HG02588 (cell line): ENCODE measurements around the gene LRRC8C.

Experiments
- ATAC-seq: cut with Tn5 transposase; IDR thresholded peaks from one replicate; pipeline ENCODE4 v1.9.1; 2021; ENCODE audit warnings: mild to moderate bottlenecking, moderate library complexity; ENCODE audit not compliant: unreplicated experiment

The LRRC8C gene

DNA sequence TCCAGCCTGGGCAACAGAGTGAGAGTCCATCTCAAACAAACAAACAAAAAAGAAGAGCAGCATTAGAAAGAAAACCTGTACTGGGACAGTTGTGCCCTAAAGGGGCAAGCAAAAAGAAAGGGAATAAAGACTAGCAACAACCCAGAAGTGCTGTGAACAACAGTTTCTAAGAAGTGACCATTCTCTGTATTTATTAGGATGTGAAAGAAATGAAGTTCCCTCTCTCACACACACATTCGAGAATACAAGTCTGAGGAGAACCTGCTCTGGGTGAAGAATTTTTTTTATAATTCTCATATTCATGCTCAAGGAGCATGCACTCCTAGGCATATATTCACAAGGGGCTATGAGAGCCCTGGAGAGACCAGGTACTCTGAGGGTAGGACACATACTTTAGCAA, 128.4 kb downstream of the LRRC8C start:
- ATAC-seq = no peak

DNA sequence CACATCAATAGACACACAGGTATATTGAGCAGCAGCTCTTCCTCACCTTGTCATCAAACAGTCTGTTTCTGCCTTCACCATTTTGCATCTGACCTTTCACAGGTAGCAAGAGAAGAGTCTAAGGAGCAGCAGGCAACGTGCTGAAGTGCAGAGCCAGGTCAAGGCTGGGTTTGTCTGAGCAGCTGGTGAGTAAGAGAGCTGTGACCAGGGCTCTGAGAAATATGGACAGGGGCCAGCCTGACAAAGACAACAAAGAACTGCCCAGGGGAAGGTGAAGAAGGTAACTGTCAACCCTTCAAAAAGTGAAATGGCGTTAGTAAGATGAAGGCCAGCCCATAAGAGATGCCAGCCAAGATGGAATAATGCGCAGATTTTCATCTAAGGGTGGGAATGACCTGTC, 129.0 kb downstream of the LRRC8C start:
- ATAC-seq = no peak

DNA sequence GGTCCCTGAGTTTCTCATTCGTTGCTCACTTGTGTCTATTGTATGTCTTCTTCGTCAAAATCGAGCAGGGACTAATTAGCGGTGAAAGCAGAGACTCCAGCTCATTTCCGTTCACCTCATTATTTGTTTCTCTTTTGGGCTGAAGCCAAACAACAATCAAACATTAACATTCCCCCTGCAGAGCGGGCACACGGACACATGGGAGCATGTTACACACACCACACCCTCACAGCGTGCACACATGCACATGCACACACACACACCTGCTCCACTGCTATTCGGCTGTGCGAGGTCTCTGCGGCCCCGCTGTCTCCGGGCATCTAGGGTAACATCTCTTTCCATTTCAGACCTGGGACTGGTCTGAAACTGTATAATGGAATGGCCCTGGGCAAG, 129.5 kb downstream of the LRRC8C start:
- ATAC-seq = no peak

DNA sequence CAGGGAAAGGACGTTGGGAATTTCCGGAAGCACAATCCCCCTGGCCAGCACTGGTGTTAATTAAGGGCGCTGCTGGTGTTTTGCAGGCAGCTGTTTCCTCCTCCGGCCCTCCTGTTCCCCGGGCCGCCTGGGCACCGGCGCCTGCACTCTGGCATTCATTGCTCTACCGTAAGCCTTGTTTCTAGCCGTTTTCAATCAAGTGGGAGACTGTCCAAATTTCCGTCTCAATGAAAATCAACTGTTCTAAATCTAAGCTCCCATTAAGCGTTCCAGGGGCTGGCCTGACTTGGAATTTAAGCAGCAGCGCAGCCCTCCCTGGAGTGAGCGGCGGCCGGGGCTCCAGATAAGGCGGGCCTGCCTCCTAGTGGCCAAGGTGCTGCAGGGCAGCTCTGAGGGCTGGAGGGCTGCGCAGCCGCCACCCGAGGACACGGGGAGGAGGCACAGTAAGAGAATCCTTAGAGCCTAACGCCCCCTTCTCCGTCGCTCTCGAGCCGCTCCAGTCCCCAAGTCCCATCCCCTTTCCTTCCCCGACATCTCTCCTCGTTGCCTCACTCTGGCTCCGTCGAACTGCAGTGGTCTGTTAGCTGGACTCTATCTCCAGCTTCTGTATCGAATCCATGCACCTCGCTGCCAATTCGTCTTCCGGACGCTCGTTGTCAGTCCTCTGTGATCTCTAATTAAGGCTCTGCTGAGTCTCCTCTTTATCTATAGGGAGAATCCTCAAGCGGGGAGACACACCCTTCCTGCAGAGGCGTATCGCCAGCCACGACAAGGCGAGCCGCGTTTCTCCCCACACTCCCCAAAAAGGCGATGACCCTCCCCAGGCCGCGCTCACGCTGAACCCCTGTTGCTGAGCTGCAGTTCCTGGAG, 130.1 kb downstream of the LRRC8C start:
- ATAC-seq = peak; percentile 99

DNA sequence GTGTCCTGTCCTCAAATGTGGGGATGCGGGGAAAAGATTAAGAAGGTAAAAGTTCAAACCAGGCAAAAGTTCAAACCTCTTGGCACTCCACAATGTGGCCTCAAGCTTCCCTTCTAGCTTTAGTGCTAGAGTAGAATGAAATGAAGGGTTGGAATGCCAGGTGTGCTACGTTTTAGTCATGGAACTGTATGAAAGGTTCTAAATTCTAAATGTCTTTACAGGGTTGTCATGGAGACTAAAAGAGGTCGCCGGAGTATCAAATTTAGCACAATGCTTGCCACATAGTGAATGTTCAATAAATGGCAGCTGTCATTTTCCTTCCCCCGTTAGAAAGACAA, 130.7 kb downstream of the LRRC8C start:
- no peak for ATAC-seq

DNA sequence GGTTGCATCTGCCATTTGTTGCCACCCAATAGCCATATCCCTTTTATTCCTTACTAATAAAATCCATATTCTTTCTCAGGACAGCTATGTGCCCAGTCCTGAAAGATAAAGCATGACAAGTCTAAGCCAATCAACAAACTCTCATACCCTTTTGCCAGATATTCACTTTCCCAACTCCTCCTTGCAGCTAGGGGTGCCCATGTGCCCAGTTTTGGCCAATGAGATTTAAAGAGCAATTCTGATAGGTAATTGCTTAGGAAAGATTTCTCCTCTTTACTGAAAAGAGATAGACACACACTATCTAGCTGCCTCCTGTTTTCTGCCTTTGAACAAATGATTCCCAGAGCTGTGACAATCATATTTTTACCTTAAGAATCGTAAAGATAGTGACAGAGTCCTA, 132.9 kb downstream of the LRRC8C start:
- no peak for ATAC-seq

DNA sequence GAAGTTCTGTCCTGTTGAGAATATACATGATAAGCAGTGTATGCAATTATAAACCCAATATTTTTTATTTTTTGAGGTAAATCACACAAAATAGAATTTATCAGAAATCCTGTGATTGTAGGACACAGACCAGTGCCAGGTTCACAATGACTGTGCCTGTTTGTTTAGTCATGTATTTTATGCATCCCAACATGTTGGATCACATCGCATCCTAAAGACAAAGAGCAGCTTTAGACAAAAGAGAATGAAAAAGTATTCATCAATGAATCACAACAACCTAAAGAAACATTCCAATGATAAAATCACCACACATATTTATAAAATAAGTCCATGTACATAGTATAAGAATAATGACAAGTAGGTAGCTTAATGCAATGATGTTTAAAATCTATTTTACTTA, 134.7 kb downstream of the LRRC8C start:
- no peak for ATAC-seq
